ENCODE measurements around the gene TP53I11. TPM values are rescaled to one million over a fixed set of nuclear protein-coding genes. Genes with fewer than 3 reads are reported as not detected.
A peak's percentile ranks its signal among the peaks of the same experiment; 100 is the strongest.

TP53I11 gene
- total RNA-seq, 1 donor from 2014 or later = 101 TPM

DNA sequence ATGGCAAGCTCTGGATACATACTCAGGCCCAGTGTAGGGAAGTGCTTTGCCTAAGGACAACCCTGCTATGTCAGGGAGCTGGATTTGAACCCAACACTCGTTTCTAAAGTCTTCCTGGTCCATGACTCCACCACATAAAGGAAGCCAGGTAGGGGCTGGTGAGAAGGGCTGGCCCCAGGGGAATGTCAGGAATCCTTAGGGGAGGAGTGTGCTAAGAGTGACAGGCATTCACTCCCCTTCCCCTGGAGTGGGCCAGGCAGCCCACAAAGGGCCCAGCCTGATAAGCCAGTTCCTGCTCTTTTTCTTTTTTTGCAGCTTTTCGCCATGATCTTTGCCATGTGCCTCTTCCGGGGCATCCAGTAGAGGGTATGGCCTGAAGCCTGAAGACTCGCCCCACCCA lies 21.9 kb downstream of the TP53I11 start:
- no peak for DNase-seq (ENCODE audit: low spot score)
- intact Hi-C loops (cut with DNase I) = no loop called here
- no peak for ATAC-seq

DNA sequence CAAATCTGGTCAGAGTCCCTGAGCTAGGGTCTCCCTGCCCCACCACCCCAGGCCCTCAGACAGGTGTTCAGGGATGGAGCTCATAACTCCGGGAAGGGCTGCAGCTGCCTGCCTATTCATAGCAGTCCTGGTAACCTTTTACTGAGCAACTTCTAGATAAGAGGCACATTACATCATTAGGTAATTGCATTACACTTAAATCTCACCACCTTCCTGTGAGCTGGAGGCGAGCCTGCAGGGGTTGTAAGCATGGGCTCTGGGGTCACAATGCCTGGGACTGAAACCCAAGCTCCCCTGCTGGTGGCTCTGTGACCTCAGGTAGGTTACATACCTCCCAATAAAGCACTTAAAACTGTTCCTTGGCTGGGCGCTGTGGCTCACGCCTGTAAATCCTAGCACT lies 22.5 kb downstream of the TP53I11 start:
- intact Hi-C loops (cut with DNase I) = no loop called here
- no peak for ATAC-seq
- no peak for DNase-seq (ENCODE audit: low spot score)

DNA sequence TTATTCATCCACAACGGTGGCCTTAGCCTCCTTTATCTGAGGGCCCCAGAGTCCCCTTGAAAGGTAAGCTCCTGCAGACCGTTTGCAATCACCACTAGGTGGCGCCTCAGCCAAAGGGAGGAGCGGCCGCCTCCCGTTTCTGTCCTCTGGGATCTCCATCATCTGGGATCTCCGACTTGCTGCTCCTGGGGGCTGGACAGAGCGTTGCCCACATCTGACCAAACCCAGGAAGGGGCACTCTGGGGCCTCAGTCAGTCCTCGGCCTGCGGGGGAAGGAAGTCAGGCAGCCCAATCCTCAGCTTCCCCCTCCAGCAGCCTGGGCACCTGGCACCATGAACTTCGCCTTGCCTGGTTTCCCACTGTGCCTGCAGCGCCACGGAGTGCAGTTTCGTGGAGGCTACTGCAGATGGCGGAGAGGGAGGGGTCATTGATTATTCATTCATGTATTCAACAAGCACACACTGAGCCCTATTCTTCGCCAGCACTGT lies 23.5 kb downstream of the TP53I11 start:
- peak; percentile 81 for DNase-seq (ENCODE audit: low spot score)
- ATAC-seq = peak; percentile 50
- intact Hi-C loops (cut with DNase I) = no loop called here

DNA sequence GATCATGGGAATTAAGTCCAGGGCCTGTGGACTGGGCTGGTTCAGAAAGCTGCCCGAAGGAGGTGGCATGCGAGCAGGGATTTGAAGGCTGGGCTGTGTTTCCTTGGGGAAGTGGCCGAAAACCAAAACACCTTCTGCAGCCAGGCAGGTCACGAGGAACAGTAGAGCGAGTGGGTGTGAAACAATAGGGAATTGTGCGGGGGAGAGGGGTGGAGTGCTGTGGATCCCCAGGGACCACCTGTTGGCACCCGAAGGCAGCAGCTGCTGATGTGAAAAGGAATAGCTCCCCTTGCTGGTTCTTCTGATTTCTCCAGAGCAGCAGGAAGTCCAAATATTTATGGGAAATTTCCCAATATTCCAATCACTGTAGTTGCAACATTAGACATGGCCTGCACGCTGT lies 24.6 kb downstream of the TP53I11 start:
- intact Hi-C loops (cut with DNase I) = no loop called here
- DNase-seq (ENCODE audit: low spot score) (no peak), ATAC-seq (peak; percentile 46)

DNA sequence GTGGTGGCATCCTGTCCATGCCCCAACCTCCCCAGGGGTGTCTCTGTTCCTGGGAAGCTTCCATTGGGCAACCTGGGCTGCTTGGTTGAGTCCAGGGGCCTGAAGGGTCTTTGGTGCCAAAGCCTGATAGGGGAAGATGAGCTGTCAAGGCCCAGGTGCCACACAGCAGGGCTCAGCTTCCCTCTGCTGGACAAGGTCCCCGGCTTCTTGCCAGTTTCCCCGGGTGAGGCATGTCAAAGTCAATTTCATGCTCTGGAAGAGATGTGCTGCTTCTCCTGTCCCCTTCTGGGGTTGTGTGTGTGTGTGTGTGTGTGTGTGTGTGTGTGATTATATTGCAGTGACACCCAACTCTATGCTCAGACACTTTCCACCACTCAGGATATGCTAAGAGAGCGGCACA lies 26.9 kb downstream of the TP53I11 start:
- DNase-seq (ENCODE audit: low spot score) (no peak), ATAC-seq (no peak)
- intact Hi-C loops (cut with DNase I) = no loop called here

DNA sequence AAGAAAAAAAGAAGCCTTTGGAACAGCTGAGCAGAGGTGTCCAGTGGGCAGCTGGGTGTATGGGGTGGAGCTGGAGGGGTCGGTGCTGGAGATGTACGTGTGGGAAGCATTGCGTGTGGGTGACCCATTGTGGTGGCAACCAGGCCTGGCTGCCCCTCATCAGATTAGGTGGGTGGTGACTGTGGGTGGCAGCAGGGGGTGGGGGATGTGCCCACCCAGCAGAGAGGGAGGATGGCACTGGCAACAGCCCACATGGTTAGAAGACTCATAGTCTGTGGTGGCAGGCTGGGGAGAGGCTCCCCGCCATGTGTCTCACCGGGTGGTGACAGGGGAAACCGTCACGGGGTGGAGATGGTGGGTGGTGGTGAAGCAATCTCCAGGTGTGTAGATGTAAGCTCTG lies 27.6 kb downstream of the TP53I11 start:
- DNase-seq (ENCODE audit: low spot score) (no peak), ATAC-seq (no peak)
- intact Hi-C loops (cut with DNase I) = no loop called here

DNA sequence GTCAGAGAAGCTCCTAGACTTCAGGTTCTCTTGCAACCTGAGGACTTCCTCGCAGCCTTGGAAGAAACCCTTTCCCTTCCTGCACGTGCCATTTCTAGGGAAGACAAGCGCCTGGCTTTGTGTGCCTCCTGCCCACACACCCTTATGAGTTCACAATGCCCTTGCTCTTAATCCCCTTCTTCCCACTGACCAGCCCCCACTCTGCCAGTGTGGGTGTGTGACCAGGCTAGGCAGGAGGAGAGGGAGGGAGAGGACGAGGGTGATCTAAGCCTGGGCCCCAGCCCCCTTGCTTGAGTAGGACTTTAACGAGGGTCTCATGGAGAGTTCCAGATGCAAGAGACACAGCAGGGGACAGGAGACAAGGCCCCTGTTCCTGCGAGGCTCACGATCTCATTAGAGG lies 30.2 kb downstream of the TP53I11 start:
- ATAC-seq (no peak), DNase-seq (ENCODE audit: low spot score) (no peak)
- intact Hi-C loops (cut with DNase I) = no loop called here

DNA sequence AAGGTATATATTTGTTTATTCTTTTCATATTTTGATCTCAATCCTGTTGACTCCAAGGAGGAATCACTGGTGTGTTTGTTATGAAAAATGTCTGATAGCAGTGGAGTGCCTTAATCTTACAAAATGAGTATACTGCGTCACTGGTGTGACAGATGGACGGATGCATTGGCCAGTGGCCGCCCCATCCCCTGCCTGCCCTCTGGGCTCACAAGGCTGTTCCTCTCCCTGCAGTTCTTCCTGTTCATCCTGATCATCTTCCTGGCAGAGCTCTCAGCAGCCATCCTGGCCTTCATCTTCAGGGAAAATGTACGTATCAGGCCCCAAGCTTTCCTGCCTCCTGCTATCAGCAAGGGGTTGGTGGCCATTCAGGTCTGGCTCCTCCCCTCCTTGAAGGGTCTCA lies 32.9 kb downstream of the TP53I11 start:
- no peak for ATAC-seq
- intact Hi-C loops (cut with DNase I) = no loop called here
- no peak for DNase-seq (ENCODE audit: low spot score)

DNA sequence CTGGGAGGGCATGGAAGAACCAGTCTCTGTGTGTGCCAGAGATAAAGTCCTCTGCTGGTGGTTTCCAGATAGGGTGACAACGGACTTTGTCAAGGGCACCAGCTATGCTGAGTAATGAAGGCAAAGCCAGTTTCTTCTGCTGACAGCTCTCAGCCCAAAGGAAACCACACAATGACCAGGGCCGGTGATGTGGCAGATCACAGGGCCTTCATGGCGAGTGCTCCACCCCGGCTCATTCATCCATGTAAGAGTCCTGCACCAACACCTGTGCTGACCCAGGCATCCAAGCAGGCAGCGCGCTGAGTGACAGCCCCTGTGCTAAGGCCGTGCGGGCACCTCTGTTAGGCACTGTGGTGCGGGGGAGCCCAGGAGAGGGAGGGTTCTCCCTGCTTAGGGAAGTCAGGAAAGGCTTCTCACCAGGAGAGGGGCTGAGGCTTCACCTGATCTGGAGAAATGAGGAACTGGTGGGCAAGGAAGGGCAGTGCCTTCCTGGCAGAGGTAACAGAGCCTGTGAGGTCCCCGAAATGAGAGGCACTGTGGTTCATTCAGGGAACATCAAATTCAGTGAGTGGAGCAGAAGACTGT lies 33.8 kb downstream of the TP53I11 start:
- intact Hi-C loops (cut with DNase I) = no loop called here

DNA sequence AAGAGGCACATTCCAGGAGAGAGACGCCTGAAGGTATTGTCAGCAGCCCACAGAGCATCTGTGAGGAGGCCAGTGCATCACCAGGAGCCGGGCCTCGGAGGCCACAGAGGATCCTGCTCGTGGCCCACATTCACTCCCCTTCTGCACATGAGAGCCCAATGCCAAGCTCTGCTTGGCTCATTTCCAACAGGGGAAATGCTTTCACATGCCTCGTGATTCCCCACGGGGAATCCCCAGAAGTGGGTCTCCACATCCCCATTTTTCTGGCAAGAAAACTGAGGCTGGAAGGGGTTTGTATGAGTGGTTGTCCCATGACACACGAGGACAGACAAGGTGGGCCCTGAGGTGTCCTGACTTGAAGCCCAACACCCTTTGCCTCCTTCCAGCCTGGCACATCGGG lies 34.4 kb downstream of the TP53I11 start:
- intact Hi-C loops (cut with DNase I) = no loop called here
- DNase-seq (ENCODE audit: low spot score) (no peak), ATAC-seq (no peak)

More for the DNA sequence above, 33.8 kb downstream of the TP53I11 start:
- no peak for DNase-seq (ENCODE audit: low spot score)
- ATAC-seq = no peak

DNA sequence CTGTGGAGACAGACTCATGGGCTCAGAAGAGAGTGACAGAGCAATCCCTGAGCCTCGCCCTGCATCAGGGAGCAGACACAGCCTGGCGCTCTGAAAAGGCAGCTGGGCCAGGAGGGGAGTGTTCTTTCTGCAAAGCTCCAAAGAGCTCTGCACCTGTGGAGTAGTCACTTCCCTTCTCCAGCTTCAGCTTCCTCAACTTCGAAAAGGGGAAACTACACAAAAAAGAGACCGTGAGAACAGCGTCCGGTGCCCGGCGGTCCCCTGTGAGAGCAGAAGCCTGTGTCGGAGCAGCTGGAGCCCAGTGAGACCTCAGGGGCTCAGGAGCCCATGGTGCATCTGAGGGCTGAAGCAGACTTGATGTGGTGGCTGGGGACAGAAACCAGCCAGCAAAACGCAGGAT lies 35.1 kb downstream of the TP53I11 start:
- DNase-seq (ENCODE audit: low spot score) = no peak
- intact Hi-C loops (cut with DNase I) = no loop called here
- ATAC-seq = no peak

DNA sequence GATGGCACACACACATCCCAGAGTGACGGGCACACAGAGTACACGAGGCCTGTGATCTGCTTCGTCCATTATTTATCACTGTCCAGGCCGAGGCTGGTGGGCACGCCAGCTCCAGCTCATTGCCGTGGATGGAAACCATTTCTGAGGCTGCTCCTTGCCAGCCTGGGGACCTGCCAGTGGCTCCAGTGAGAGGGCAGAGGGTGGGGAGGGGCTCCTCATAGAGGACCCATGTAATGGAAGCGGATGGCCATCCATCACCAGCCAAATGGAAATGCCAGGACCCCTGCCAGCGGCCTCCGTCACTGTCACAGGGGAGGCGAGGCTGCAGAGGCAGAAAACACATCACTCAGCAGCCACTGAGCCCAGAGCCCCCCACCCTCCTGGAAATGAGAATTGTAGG lies 35.7 kb downstream of the TP53I11 start:
- intact Hi-C loops (cut with DNase I) = no loop called here
- ATAC-seq = no peak
- no peak for DNase-seq (ENCODE audit: low spot score)

DNA sequence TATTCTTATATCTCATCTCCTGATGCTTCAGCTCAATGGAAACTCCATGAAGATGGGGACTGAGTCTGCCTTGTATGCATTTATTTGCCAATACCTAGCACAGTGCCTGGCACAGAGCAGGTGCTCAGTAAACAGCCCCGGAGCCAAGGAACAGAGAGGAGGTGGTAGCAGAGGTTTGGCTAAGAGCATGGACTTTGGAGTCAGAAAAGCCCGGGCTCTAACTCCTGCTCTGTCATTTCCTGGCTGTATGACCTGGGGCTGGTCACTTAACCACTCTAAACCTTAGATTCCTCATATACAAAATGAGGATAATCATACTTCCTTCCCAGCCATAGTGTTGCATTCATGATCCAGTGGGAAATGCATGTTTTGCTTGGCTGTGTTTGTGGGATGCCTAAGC lies 36.6 kb downstream of the TP53I11 start:
- intact Hi-C loops (cut with DNase I) = loop anchor here (5.0 kb wide), 2 partner anchors 292 to 357 kb away; no protein-coding TSS in a partner anchor
- DNase-seq (ENCODE audit: low spot score) (no peak), ATAC-seq (no peak)

DNA sequence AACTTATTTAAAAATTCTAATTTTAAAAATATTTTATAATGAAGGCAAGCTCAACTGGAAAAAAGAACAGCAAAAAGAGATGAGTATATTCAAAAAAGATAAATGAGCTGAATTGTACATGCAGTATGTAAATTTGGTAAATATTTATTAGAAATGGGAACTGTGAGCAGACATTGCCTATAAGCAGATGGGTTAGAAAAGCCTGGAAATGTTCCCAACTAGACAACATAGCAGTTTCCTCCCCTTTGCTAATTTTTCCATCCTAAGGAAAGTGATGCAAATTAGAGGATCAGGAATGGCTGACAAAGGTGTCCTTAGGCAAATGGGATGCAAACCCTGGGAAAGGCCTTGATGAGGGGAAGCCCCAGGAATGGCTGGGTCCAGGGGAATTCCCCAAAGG lies 37.2 kb downstream of the TP53I11 start:
- intact Hi-C loops (cut with DNase I) = loop anchor here (5.0 kb wide), 2 partner anchors 291 to 356 kb away; no protein-coding TSS in a partner anchor
- ATAC-seq (no peak), DNase-seq (ENCODE audit: low spot score) (no peak)

DNA sequence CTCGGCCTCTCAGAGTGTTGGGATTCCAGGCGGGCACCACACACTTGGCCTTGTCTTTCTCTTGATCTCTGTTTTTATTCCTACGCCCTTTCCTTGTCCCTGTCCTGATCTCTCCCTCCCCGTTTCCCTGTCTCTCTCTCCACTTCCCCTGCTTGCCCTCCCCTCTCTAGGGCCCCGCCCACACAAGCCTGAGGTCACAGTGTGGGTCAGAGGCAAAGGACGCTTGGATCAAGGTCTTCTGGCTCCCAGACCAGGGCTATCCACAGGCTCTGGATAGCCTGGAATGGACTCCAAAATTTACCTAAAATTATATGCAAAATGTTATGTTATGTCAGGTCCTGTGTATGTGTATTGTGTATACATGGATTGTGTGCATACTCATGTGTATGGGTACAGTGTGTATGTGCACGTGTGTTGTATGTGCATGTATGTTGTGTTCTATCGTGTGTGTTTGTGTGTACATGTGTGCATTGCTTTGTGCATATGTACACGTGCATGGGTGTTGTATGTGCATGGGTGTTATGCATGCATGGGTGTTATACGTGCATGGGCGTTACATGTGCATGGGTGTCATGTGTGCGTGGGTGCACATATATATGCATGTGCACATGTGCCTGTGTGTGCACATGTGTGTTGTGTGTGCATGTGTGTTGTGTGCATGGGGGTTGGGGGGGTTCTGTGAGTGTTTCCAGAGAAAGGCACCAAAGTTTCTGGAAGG lies 38.3 kb downstream of the TP53I11 start:
- DNase-seq (ENCODE audit: low spot score) (no peak), ATAC-seq (peak; percentile 45)
- intact Hi-C loops (cut with DNase I) = loop anchor here (5.0 kb wide), 2 partner anchors 290 to 355 kb away; no protein-coding TSS in a partner anchor

DNA sequence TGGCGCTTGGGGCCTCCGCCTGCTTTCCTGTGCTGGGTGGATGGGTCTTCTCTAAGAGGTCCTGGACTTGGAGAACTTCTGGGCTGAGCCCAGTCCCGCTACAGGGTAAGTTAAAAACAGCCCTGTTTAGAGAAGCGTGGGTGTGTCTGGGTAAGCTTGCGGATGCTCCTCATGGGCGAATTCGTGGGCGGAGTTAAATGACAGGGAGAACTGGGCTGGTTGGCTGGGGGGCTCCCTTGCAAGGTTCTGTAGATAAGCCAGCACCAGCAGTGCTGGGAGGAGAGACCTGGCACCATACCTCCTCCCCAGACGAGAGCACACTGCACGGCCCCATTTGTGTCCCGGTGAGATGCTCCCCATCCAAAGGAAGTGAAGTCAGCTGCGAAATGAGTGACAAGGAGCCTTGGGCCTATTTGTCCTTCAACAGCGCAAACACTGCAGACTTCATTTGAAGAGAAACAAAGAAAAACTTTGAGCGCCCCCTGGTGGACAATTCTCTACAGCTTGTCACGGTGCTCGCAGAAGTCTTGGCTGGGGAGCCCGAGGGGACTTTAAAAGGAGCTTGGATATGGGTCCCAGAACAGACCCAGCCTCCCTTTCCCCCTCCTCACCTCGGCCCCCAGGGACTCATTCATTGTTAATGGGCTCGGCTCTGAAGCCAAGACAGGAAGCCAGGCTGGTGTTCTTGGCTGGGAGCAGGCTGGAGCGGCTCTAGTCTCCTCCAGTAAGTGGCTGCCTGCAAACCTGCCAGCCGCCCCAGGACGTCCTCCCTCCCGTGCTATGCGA lies 39.5 kb downstream of the TP53I11 start:
- intact Hi-C loops (cut with DNase I) = loop anchor here (5.0 kb wide), 2 partner anchors 289 to 354 kb away; no protein-coding TSS in a partner anchor
- DNase-seq (ENCODE audit: low spot score) (peak; percentile 95), ATAC-seq (peak; percentile 90)

DNA sequence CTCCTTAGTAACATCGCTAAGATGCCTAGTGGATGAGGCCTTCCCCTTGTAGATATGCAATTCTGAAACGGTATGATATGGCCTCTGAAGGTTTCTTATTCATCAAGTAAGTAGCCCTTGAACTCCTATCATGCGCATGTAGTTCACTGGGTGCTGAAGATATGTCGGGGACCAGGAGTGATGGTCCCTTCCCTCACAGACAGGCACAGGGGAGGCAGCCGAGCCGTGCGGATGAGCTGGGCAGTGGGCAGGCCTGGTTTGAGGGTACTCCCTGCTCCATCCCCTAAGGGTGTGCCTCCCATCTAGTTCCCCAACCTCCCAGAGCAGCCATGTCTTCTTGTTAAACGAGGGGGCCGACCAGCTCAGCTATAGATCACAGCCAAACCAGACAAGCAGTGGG lies 40.1 kb downstream of the TP53I11 start:
- intact Hi-C loops (cut with DNase I) = loop anchor here (5.0 kb wide), 2 partner anchors 288 to 353 kb away; no protein-coding TSS in a partner anchor
- ATAC-seq = no peak
- no peak for DNase-seq (ENCODE audit: low spot score)

DNA sequence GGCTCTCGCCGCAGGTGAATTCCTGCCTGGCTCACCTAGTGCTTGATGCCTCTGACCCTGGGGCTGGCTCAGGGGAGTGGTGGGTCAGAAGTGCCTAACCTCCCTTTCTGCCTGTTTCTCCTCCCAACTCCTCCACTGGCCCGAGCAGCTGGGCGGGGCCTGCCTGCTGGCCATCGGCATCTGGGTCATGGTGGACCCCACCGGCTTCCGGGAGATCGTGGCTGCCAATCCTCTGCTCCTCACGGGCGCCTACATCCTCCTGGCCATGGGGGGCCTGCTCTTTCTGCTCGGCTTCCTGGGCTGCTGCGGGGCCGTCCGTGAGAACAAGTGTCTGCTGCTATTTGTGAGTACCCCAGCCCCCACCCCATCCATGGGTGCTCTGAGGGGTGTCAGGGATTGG lies 41.1 kb downstream of the TP53I11 start:
- DNase-seq (ENCODE audit: low spot score) = no peak
- no peak for ATAC-seq
- intact Hi-C loops (cut with DNase I) = no loop called here

DNA sequence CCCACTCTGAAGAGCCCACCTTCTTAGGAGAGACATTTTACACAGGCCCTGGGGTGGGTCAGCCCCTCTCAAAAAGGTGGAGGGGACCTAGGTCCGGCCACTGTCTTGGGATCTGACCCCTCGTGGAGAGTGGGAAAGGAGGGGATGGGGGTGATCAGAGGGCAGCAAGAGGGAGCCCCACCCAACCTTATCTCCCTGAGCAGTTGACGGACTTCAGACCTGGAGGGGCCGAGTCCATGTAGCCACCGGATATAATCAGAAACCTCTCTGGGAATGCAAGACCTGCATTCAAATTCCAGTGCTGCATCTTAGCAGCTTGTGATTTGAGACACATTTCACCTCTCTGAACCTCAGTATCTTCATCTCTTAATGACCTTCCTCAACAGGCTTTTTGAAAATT lies 44.0 kb downstream of the TP53I11 start:
- intact Hi-C loops (cut with DNase I) = no loop called here

More for the DNA sequence above, 44.0 kb downstream of the TP53I11 start:
- no peak for DNase-seq (ENCODE audit: low spot score)
- no peak for ATAC-seq
